ENCODE results near the gene COL16A1.

DNA sequence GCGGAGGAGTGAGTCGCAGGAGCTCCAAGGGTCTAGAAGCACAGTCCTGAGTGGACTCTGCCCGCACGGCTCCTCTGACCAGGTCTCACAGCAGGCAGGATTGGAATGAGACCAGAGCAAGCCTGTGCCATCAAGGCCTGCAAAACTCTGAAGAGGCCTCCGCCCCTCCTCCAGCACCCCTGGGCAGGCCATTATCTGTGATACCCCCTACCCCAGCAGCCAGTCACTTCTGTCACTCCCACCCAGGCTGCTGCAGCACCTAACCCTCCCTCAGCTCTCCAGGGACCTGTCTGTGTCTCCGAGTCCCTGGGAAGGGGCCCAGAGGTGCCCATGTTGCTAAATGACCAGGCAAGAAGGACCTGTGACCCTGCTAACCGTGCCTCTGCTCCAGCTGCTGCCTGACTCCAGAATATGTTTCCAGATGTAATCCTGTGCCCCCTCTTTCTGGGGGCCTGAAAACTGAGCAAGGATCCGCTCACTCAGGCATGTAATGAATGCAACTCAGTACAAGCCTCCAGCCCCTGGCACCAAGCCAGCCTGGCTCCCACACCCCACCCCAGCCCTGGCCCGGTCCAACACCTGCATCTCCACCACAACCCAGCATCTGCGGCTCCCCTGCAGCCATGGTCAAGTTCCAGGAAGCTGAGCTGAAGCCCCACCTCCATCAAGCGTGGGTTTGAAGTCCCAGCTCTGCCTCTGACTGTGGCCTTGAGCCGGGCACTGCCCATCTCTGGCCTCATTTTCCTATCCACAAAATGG lies 22.1 kb upstream of the COL16A1 start:
- TF ChIP-seq RAD21 (IDR thresholded peaks at IDR 0.05): no peak
- TF ChIP-seq, protein P1, sequence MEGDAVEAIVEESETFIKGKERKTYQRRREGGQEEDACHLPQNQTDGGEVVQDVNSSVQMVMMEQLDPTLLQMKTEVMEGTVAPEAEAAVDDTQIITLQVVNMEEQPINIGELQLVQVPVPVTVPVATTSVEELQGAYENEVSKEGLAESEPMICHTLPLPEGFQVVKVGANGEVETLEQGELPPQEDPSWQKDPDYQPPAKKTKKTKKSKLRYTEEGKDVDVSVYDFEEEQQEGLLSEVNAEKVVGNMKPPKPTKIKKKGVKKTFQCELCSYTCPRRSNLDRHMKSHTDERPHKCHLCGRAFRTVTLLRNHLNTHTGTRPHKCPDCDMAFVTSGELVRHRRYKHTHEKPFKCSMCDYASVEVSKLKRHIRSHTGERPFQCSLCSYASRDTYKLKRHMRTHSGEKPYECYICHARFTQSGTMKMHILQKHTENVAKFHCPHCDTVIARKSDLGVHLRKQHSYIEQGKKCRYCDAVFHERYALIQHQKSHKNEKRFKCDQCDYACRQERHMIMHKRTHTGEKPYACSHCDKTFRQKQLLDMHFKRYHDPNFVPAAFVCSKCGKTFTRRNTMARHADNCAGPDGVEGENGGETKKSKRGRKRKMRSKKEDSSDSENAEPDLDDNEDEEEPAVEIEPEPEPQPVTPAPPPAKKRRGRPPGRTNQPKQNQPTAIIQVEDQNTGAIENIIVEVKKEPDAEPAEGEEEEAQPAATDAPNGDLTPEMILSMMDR (IDR thresholded peaks at IDR 0.05; ENCODE audit: low read depth, low read length, missing input control): no peak
- TF ChIP-seq, protein P2, sequence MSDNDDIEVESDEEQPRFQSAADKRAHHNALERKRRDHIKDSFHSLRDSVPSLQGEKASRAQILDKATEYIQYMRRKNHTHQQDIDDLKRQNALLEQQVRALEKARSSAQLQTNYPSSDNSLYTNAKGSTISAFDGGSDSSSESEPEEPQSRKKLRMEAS (IDR thresholded peaks at IDR 0.05): no peak
- no peak for TF ChIP-seq TAF1 (conservative IDR thresholded peaks at IDR 0.05)
- TF ChIP-seq YY1 (IDR thresholded peaks at IDR 0.05): no peak
- TF ChIP-seq GABPA (IDR thresholded peaks at IDR 0.05 in 1 of 2, conservative IDR thresholded peaks at IDR 0.05 in 1 of 2): no peak
- TF ChIP-seq EGR1 (IDR thresholded peaks at IDR 0.05; ENCODE audit: low read depth in 2 of 2): no peak
- TF ChIP-seq HNF4G (IDR thresholded peaks at IDR 0.05): no peak
- no peak for TF ChIP-seq REST (IDR thresholded peaks at IDR 0.05)
- no peak for TF ChIP-seq JUND (IDR thresholded peaks at IDR 0.05)
- TF ChIP-seq, protein P3, sequence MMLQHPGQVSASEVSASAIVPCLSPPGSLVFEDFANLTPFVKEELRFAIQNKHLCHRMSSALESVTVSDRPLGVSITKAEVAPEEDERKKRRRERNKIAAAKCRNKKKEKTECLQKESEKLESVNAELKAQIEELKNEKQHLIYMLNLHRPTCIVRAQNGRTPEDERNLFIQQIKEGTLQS (IDR thresholded peaks at IDR 0.05): no peak
- no peak for TF ChIP-seq SP1 (IDR thresholded peaks at IDR 0.05)
- TF ChIP-seq HNF4A (conservative IDR thresholded peaks at IDR 0.05): no peak

Data from liver (tissue), 3 donors.